H1 (cell line): Measurements from ENCODE around the gene KHDRBS2. TPM values are rescaled to one million over a fixed set of nuclear protein-coding genes. Genes with fewer than 3 reads are reported as not detected.

Experiments used
- CTCF ChIA-PET: fragments of 300-600 bp; sonication (Branson Sonifier 250); formaldehyde crosslinking; loops from one replicate; lab custom pipeline; 2021; ENCODE audit not compliant: partially characterized antibody; lab: Charles Lee
- POLR2A ChIA-PET: fragments of 300-600 bp; sonication (Branson Sonifier 250); formaldehyde crosslinking; loops from one replicate; lab custom pipeline; 2021; ENCODE audit warnings: inconsistent platforms; ENCODE audit not compliant: partially characterized antibody; lab: Charles Lee
- DNase-seq, 2 experiments: peaks; one replicate each; pipeline versions ENCODE4 v3.0.0 to v3.0.0-alpha.2; 2010 to 2022; ENCODE audit warnings: low spot score in 2 of 2, low read depth in 1 of 2, mixed read lengths in 1 of 2
- FAIRE-seq: peaks from 2 replicates; lab custom pipeline; 2011; peaks lifted over from hg19 to GRCh38; lab: Jason Lieb, UNC
- H2AFZ ChIP-seq: 2 replicates; pipeline ENCODE4 v1.8.1; 2012; ENCODE audit warnings: low read length, inconsistent platforms
- H2AK5ac ChIP-seq: 2 replicates; pipeline ENCODE4 v1.6.1; 2013; ENCODE audit warnings: low read depth, low read length
- H2BK120ac ChIP-seq: replicated peaks from 2 replicates; pipeline ENCODE3; 2013; ENCODE audit warnings: low read depth, low read length, inconsistent platforms
- H2BK12ac ChIP-seq: 2 replicates; pipeline ENCODE4 v1.6.1; 2013; ENCODE audit warnings: low read depth, low read length
- H2BK15ac ChIP-seq: 2 replicates; pipeline ENCODE4 v1.6.1; 2013; ENCODE audit warnings: low read length
- H2BK20ac ChIP-seq: 2 replicates; pipeline ENCODE4 v1.6.1; 2013; ENCODE audit warnings: low read length
- H2BK5ac ChIP-seq: 2 replicates; pipeline ENCODE4 v1.6.1; 2013; ENCODE audit warnings: low read depth, low read length
- H3K14ac ChIP-seq: 2 replicates; pipeline ENCODE4 v1.6.1; 2013; ENCODE audit warnings: inconsistent platforms; ENCODE audit not compliant: insufficient read length
- H3K18ac ChIP-seq: 2 replicates; pipeline ENCODE4 v1.6.1; 2013; ENCODE audit warnings: low read length; ENCODE audit errors: extremely low read depth
- H3K23ac ChIP-seq: 2 replicates; pipeline ENCODE4 v1.6.1; 2013; ENCODE audit warnings: inconsistent platforms; ENCODE audit not compliant: insufficient read length
- H3K23me2 ChIP-seq: 2 replicates; pipeline ENCODE4 v1.6.1; 2013; ENCODE audit warnings: low read depth, low read length
- H3K27ac ChIP-seq: 2 replicates; pipeline ENCODE4 v1.6.1; 2011; ENCODE audit warnings: low read depth, low read length, inconsistent platforms
- H3K27me3 ChIP-seq, 4 experiments: replicated peaks in 1 of 4; 1 replicate in 1 of 4; 2 replicates in 3 of 4; pipeline versions ENCODE4 v1.6.1 to v1.8.1; 2011 to 2013; ENCODE audit warnings: low read length in 3 of 4, mild to moderate bottlenecking in 3 of 4, inconsistent platforms in 2 of 4, mixed read lengths in 2 of 4, moderate library complexity in 1 of 4; ENCODE audit not compliant: control insufficient read depth in 3 of 4, insufficient read depth in 3 of 4; ENCODE audit errors: extremely low read depth in 1 of 4
- H3K36me3 ChIP-seq, 4 experiments: 2 replicates each; pipeline versions ENCODE4 v1.6.1 to v1.8.1; 2011 to 2013; ENCODE audit warnings: mild to moderate bottlenecking in 4 of 4, low read length in 3 of 4, moderate library complexity in 2 of 4, control low read depth in 1 of 4, inconsistent platforms in 1 of 4; ENCODE audit not compliant: insufficient read depth in 4 of 4, control insufficient read depth in 2 of 4
- H3K4ac ChIP-seq: replicated peaks from 2 replicates; pipeline ENCODE3; 2013; ENCODE audit warnings: low read length, low read depth, mixed read lengths, inconsistent platforms; ENCODE audit not compliant: insufficient read length
- H3K4me1 ChIP-seq, 4 experiments: replicated peaks in 1 of 4; 1 replicate in 1 of 4; 2 replicates in 3 of 4; pipeline versions ENCODE4 v1.6.1 to v1.8.1; 2011 to 2013; ENCODE audit warnings: low read length in 3 of 4, inconsistent platforms in 2 of 4, mixed read lengths in 1 of 4; ENCODE audit not compliant: insufficient read depth in 4 of 4, control insufficient read depth in 3 of 4
- H3K4me2 ChIP-seq, 2 experiments: 2 replicates each; pipeline versions ENCODE4 v1.6.1 to v1.8.1; 2011 to 2013; ENCODE audit warnings: low read depth in 2 of 2, low read length in 2 of 2, control low read depth in 1 of 2, inconsistent platforms in 1 of 2, mild to moderate bottlenecking in 1 of 2; ENCODE audit not compliant: insufficient read depth in 1 of 2
- H3K4me3 ChIP-seq, 4 experiments: fragments of 200-600, 300-600 bp in 1 of 4; sonication (generic), shearing (Covaris generic), sonication (Bioruptor Twin) in 1 of 4; 2 replicates each; pipeline versions ENCODE4 v1.5.1 to v1.8.1; 2011 to 2016; ENCODE audit warnings: low read length in 4 of 4, low read depth in 3 of 4, control low read depth in 2 of 4, inconsistent platforms in 2 of 4, mild to moderate bottlenecking in 2 of 4, mixed read lengths in 1 of 4, moderate library complexity in 1 of 4; ENCODE audit not compliant: insufficient read depth in 2 of 4; ENCODE audit errors: extremely low read depth in 1 of 4
- H3K56ac ChIP-seq: replicated peaks from 2 replicates; pipeline ENCODE3; 2013; ENCODE audit warnings: low read depth, mild to moderate bottlenecking, mixed read lengths, low read length, inconsistent platforms; ENCODE audit not compliant: insufficient read length
- H3K79me1 ChIP-seq: 2 replicates; pipeline ENCODE4 v1.6.1; 2013; ENCODE audit warnings: low read depth, low read length, control low read depth
- H3K79me2 ChIP-seq, 2 experiments: 2 replicates each; pipeline versions ENCODE4 v1.6.1 to v1.8.1; 2012 to 2013; ENCODE audit warnings: low read length in 2 of 2, mild to moderate bottlenecking in 2 of 2, inconsistent platforms in 1 of 2; ENCODE audit not compliant: insufficient read depth in 2 of 2, control insufficient read depth in 1 of 2
- H3K9ac ChIP-seq, 4 experiments: replicated peaks in 1 of 4; 1 replicate in 1 of 4; 2 replicates in 3 of 4; pipeline versions ENCODE4 v1.6.1 to v1.8.1; 2011 to 2013; ENCODE audit warnings: low read depth in 3 of 4, low read length in 3 of 4, control low read depth in 2 of 4, mild to moderate bottlenecking in 2 of 4, moderate library complexity in 2 of 4, inconsistent platforms in 1 of 4; ENCODE audit errors: extremely low read depth in 1 of 4
- H3K9me3 ChIP-seq, 2 experiments: 2 replicates each; pipeline versions ENCODE4 v1.6.1 to v1.8.1; 2012 to 2013; ENCODE audit warnings: mild to moderate bottlenecking in 2 of 2, moderate library complexity in 2 of 2, control low read depth in 1 of 2, inconsistent platforms in 1 of 2, low read depth in 1 of 2, low read length in 1 of 2, mixed read lengths in 1 of 2; ENCODE audit not compliant: insufficient read depth in 2 of 2
- H4K20me1 ChIP-seq, 2 experiments: replicated peaks in 1 of 2; 2 replicates each; pipeline versions ENCODE3 to v1.8.1; 2011 to 2013; ENCODE audit warnings: inconsistent platforms in 2 of 2, low read length in 2 of 2, mild to moderate bottlenecking in 1 of 2; ENCODE audit not compliant: insufficient read depth in 2 of 2, control insufficient read depth in 1 of 2
- H4K5ac ChIP-seq: 2 replicates; pipeline ENCODE4 v1.6.1; 2013; ENCODE audit warnings: low read length, low read depth, mixed read lengths, inconsistent platforms; ENCODE audit not compliant: insufficient read length
- H4K8ac ChIP-seq: 2 replicates; pipeline ENCODE4 v1.8.0; 2013; ENCODE audit warnings: mild to moderate bottlenecking, moderate library complexity, low read length, inconsistent platforms; ENCODE audit not compliant: insufficient read depth; ENCODE audit errors: extremely low read depth
- H4K91ac ChIP-seq: replicated peaks from 2 replicates; pipeline ENCODE3; 2013; ENCODE audit warnings: low read length, mixed read lengths, inconsistent platforms; ENCODE audit not compliant: insufficient read length
- BRCA1 ChIP-seq: IDR thresholded peaks from 2 replicates; pipeline ENCODE4 v1.6.1; 2012; ENCODE audit warnings: low read depth, low read length, improper control_type of control experiment
- CHD1 ChIP-seq: IDR thresholded peaks from 2 replicates; pipeline ENCODE4 v1.6.1; 2012; ENCODE audit warnings: low read depth, low read length, improper control_type of control experiment
- GTF2F1 ChIP-seq: IDR thresholded peaks from 2 replicates; pipeline ENCODE4 v1.6.1; 2012; ENCODE audit warnings: low read depth, low read length, improper control_type of control experiment, borderline replicate concordance
- HDAC2 ChIP-seq, 2 experiments: fragments of 300-600 bp in 1 of 2; sonication (generic) in 1 of 2; IDR thresholded peaks; 2 replicates each; pipeline ENCODE4 v1.6.1; 2011 to 2012; ENCODE audit warnings: low read depth in 2 of 2, low read length in 2 of 2, mild to moderate bottlenecking in 2 of 2, moderate library complexity in 2 of 2, borderline replicate concordance in 1 of 2, inconsistent platforms in 1 of 2
- JUND ChIP-seq: IDR thresholded peaks from 2 replicates; pipeline ENCODE4 v1.6.1; 2011; ENCODE audit warnings: mild to moderate bottlenecking, improper control_type of control experiment, low read length
- KDM1A ChIP-seq: fragments of 200-600, 300-600 bp; sonication (generic); IDR thresholded peaks from 2 replicates; pipeline ENCODE4 v1.7.1; 2016; ENCODE audit warnings: mild to moderate bottlenecking, low read length, borderline replicate concordance
- SIRT6 ChIP-seq: IDR thresholded peaks from one replicate; pipeline ENCODE4 v1.7.1; 2012; ENCODE audit warnings: low read length, inconsistent platforms
- WGBS, 2 experiments: shearing (Covaris generic) in 1 of 2; methylation state at CpG; one replicate each; pipeline versions ENCODE4 v1.1.6 to v1.1.7; 2013 to 2015; ENCODE audit warnings: low lambda C conversion rate in 2 of 2, mixed read lengths in 2 of 2, inconsistent platforms in 1 of 2, low coverage in 1 of 2, missing lambda C conversion rate in 1 of 2; ENCODE audit not compliant: insufficient replicate concordance in 2 of 2, insufficient coverage in 1 of 2, insufficient read length in 1 of 2; ENCODE audit errors: extremely low coverage in 1 of 2, missing lambda C conversion rate in 1 of 2; 5-methylcytosine and 5-hydroxymethylcytosine counted together
- polyA plus RNA-seq, 7 experiments: library from polyadenylated mRNA; depleted of rRNA in 3 of 7; stranded (reverse) in 5 of 7; unstranded in 2 of 7; fragments of >200 nt in 5 of 7; fragments of 200-250 nt in 2 of 7; gene quantifications; 1 replicate in 5 of 7; 2 replicates in 1 of 7; 4 replicates in 1 of 7; pipeline versions ENCODE4 v1.2.1 to v1.2.3, GENCODE V29; 2011 to 2013; ENCODE audit warnings: missing spikeins in 2 of 7, mixed read lengths in 2 of 7
- total RNA-seq: library from RNA; stranded (reverse); fragmentation: NEBNext Ultra II Directional; extraction: Animal tissue kit (Norgen Biotek cat#: 25700); gene quantifications from 2 replicates; pipeline ENCODE4 v1.2.1, GENCODE V29; 2021

The KHDRBS2 gene
- total and polyA plus RNA-seq, 2 of the 8 experiments (the other 6 are each of a cell fraction or from before 2014, with no cell fraction given): 5.2 to 7.7 TPM

DNA sequence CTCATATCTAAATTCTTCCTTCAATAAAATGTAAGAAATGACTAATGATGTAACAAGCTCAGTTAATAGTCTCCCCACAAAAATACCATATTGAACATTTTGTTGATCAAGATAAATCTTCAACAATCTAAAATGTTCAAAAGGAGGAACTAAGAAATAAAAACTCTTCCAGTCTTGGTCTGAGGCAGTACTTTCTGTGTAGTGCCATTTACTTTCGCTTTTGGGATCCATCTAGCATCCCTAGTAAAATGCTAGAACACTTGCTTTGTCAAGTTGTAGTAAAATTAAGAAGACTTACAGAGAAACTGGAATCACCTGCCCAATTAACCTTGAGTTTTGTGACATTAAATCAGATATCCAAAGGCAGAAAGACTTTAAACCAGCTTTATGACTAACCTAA lies 246.4 kb downstream of the KHDRBS2 start:
- no peak overlapping the region; the same call in 1 of the 2 replicates for H3K18ac ChIP-seq
- TF ChIP-seq SIRT6 (no peak), HDAC2 (IDR thresholded peaks at IDR 0.05; ENCODE audit: borderline replicate concordance in 1 of 2, low read depth in 2 of 2, low read length in 2 of 2) (no peak), KDM1A (no peak), GTF2F1 (no peak), CHD1 (no peak), JUND (no peak), BRCA1 (no peak)
- TF ChIP-seq, all 59 proteins: peak for 0
- no peak overlapping the region for H3K9ac ChIP-seq
- no peak overlapping the region for H2BK5ac ChIP-seq
- ChIA-PET POLR2A (no interaction called here), CTCF (interaction anchor here (0.9 kb wide), 1 partner anchor 59 kb away, joined by 3 read pairs; no protein-coding TSS in a partner anchor)
- H2BK12ac ChIP-seq: no peak overlapping the region
- H3K9me3 ChIP-seq: peaks cover 0 to 2% of the 10 kb centered on the region in 2 experiments; a peak in 1 of 4 replicates
- H3K4me2 ChIP-seq: no peak overlapping the region
- no peaks in the 10 kb centered on the region for H3K27me3 ChIP-seq
- peaks cover 0 to 11% (median under 1%) of the 10 kb centered on the region in 4 experiments; a peak in 1 of 7 replicates for H3K4me1 ChIP-seq
- no peak overlapping the region for H3K4ac ChIP-seq
- H3K23me2 ChIP-seq: no peaks in the 10 kb centered on the region
- H2AK5ac ChIP-seq: no peak overlapping the region
- H3K79me2 ChIP-seq: 0 out of 4 replicates have a peak, but pooled peaks cover 0 to 6% of the 10 kb centered on the region in 2 experiments
- H2BK20ac ChIP-seq: no peak overlapping the region
- H2AFZ ChIP-seq: no peak overlapping the region
- no peak overlapping the region for H3K23ac ChIP-seq
- H3K4me3 ChIP-seq: no peak overlapping the region
- no peak overlapping the region for H3K14ac ChIP-seq
- no peak overlapping the region for H3K27ac ChIP-seq
- no peak for FAIRE-seq
- H3K36me3 ChIP-seq: peaks cover 0 to 2% (median 0%) of the 10 kb centered on the region in 4 experiments; a peak in 1 of 8 replicates
- no peak overlapping the region for H3K56ac ChIP-seq
- DNase-seq: no peak
- H4K91ac ChIP-seq: no peak overlapping the region
- no peaks in the 10 kb centered on the region for H3K79me1 ChIP-seq
- 88% methylated on average over 1 of the region's 1 CpG; no CpG with 5 or more reads in 1 of the 2 experiments for WGBS, 2 experiments
- H2BK15ac ChIP-seq: no peak overlapping the region
- H4K8ac ChIP-seq: no peak overlapping the region
- no peak overlapping the region for H4K5ac ChIP-seq
- no peaks in the 10 kb centered on the region for H4K20me1 ChIP-seq
- no peak overlapping the region for H2BK120ac ChIP-seq
